AG09319 (cell line): ENCODE results near the gene SLC35G3.
"Not testable (repeated sequence)": the region's sequence is repeated elsewhere in the genome, so short reads cannot be mapped to it uniquely, and the experiment has no call there.

Source experiments
- DNase-seq: peaks from one replicate; pipeline ENCODE4 v3.0.0-alpha.2; 2010; ENCODE audit warnings: low read depth; ENCODE audit errors: extremely low read depth
- TF ChIP-seq, protein P1 (sequence below): IDR thresholded peaks from 2 replicates; pipeline ENCODE4 v1.5.1; 2011; ENCODE audit warnings: low read depth, mild to moderate bottlenecking, inconsistent platforms, low read length, moderate library complexity

SLC35G3 gene

DNA sequence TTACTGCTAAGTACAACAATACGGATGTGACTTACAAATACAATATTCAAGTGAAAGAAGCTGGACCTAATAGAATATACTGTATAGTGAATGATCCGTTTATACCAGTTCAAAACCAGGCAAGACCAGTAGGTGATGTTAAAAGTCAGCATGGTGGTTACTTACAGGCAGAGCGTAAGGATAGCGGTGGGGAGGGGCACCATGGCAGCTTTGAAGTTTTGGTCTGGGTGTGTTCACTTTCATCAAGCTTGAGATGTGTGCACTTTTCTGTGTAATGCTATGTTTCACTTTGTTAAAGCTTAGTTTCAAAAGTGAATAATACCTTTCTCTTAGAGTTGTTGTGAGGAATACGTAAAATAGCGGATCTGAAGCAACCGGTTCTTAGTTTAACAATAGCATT lies 16.5 kb upstream of the SLC35G3 start:
- TF ChIP-seq, protein P1, sequence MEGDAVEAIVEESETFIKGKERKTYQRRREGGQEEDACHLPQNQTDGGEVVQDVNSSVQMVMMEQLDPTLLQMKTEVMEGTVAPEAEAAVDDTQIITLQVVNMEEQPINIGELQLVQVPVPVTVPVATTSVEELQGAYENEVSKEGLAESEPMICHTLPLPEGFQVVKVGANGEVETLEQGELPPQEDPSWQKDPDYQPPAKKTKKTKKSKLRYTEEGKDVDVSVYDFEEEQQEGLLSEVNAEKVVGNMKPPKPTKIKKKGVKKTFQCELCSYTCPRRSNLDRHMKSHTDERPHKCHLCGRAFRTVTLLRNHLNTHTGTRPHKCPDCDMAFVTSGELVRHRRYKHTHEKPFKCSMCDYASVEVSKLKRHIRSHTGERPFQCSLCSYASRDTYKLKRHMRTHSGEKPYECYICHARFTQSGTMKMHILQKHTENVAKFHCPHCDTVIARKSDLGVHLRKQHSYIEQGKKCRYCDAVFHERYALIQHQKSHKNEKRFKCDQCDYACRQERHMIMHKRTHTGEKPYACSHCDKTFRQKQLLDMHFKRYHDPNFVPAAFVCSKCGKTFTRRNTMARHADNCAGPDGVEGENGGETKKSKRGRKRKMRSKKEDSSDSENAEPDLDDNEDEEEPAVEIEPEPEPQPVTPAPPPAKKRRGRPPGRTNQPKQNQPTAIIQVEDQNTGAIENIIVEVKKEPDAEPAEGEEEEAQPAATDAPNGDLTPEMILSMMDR = no peak
- DNase-seq = no peak

- not testable (repeated sequence) for DNase-seq
Measured at GRCh38 chr17:35202582-35202981, 8.4 kb upstream of the SLC35G3 start.

GRCh38 chr17:35195062-35195461 lies 869 bp upstream of the SLC35G3 start:
- not testable (repeated sequence) for DNase-seq

GRCh38 chr17:35192708-35193107 lies 1.5 kb downstream of the SLC35G3 start:
- TF ChIP-seq, protein P1 = no peak
- no peak for DNase-seq

- no peak for DNase-seq
- TF ChIP-seq, protein P1 = no peak
Measured at GRCh38 chr17:35191001-35191695, 3.0 kb downstream of the SLC35G3 start.

- no peak for DNase-seq
- TF ChIP-seq, protein P1 = no peak
Measured at GRCh38 chr17:35189291-35189690, 4.9 kb downstream of the SLC35G3 start.

DNA sequence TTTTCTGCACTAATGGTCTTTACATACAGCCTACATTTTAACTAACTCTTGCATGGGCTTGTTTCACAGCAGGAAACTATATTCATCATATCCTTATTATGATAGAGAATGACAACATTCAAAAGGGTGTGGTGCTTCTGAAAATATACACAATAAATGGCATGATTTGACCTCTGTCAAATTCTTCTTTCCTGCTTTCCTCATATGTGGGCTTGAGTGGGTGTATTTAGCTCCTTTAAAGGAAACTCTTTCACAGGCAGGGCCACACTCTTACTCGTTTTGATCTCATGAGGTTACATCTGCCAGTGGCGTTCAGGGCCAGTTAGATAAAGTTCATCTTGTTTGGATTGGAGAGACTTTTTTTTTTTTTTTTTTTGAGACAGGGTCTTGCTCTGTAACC lies 6.1 kb downstream of the SLC35G3 start:
- TF ChIP-seq, protein P1 = no peak
- DNase-seq = no peak

GRCh38 chr17:35187481-35187880 lies 6.7 kb downstream of the SLC35G3 start:
- TF ChIP-seq, protein P1 = no peak
- no peak for DNase-seq

GRCh38 chr17:35185849-35186248 lies 8.3 kb downstream of the SLC35G3 start:
- TF ChIP-seq, protein P1 = no peak
- DNase-seq = no peak
